GM23338 (cell line): ENCODE results near the gene SLC9C2.

Experiments used
- EZH2 ChIP-seq: fragments of 200-600 bp; sonication (generic); IDR thresholded peaks from one replicate; pipeline ENCODE4 v1.8.0; 2017; ENCODE audit warnings: antibody characterized with exemption, mild to moderate bottlenecking, low read depth; ENCODE audit not compliant: unreplicated experiment
- EZH2phosphoT487 ChIP-seq: fragments of 200-600 bp; sonication (generic); IDR thresholded peaks from one replicate; pipeline ENCODE4 v1.8.1; 2018; ENCODE audit warnings: antibody characterized with exemption; ENCODE audit not compliant: unreplicated experiment
- POLR2AphosphoS5 ChIP-seq: IDR thresholded peaks from 2 replicates; pipeline ENCODE4 v1.6.1; 2016; ENCODE audit warnings: antibody characterized with exemption, low read depth
- TF ChIP-seq, protein P1 (sequence below), 2 experiments: fragments of 200-600 bp in 1 of 2; sonication (generic) in 1 of 2; conservative IDR thresholded peaks; 2 replicates each; pipeline versions ENCODE4 v1.5.1 to v1.6.1; 2016 to 2017; ENCODE audit warnings: antibody characterized with exemption in 2 of 2, low read depth in 2 of 2, mild to moderate bottlenecking in 2 of 2, moderate library complexity in 1 of 2
- TF ChIP-seq, protein P2 (sequence below): fragments of 250-450 bp; sonication (Bioruptor Pico); IDR thresholded peaks from 2 replicates; pipeline ENCODE4 v1.5.0; 2020; ENCODE audit warnings: mild to moderate bottlenecking, moderate library complexity
- TF ChIP-seq, protein P3 (sequence below): IDR thresholded peaks from one replicate; pipeline ENCODE4 v1.6.1; 2018; ENCODE audit warnings: antibody characterized with exemption; ENCODE audit not compliant: unreplicated experiment

DNA sequence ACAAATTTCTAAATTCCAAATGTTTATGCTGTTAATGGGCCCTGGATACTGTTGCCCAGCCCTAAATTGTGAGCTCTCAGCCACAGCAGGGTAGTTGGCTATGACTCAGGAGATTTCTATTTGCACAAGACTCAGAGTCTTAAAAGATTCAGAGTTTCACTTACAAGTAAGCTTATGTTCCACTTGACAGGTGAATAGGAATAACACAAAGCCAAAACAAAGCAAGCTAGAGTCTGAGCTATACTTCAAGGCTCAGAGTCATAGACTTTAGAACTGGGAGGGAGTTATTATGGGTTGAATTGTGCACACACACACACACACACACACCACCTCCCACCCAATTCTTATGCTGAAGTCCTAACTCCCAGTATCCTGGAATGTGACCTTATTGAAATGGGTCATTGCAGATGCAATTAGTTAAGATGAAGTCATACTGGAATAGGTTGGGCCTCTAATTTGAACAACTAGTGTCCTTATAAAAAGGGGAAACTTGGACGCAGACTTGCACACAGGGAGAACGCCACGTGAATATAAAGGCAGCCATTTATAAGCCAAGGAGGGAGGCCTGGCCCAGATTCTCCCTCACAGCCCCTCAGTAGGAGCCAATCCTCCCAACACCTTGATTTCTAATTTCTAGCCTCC, 95.5 kb downstream of the SLC9C2 start:
- TF ChIP-seq, protein P1, sequence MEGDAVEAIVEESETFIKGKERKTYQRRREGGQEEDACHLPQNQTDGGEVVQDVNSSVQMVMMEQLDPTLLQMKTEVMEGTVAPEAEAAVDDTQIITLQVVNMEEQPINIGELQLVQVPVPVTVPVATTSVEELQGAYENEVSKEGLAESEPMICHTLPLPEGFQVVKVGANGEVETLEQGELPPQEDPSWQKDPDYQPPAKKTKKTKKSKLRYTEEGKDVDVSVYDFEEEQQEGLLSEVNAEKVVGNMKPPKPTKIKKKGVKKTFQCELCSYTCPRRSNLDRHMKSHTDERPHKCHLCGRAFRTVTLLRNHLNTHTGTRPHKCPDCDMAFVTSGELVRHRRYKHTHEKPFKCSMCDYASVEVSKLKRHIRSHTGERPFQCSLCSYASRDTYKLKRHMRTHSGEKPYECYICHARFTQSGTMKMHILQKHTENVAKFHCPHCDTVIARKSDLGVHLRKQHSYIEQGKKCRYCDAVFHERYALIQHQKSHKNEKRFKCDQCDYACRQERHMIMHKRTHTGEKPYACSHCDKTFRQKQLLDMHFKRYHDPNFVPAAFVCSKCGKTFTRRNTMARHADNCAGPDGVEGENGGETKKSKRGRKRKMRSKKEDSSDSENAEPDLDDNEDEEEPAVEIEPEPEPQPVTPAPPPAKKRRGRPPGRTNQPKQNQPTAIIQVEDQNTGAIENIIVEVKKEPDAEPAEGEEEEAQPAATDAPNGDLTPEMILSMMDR (conservative IDR thresholded peaks at IDR 0.05; ENCODE audit: low read depth in 2 of 2): no peak
- TF ChIP-seq POLR2AphosphoS5 (no peak), EZH2phosphoT487 (no peak), EZH2 (no peak)
- TF ChIP-seq, protein P2, sequence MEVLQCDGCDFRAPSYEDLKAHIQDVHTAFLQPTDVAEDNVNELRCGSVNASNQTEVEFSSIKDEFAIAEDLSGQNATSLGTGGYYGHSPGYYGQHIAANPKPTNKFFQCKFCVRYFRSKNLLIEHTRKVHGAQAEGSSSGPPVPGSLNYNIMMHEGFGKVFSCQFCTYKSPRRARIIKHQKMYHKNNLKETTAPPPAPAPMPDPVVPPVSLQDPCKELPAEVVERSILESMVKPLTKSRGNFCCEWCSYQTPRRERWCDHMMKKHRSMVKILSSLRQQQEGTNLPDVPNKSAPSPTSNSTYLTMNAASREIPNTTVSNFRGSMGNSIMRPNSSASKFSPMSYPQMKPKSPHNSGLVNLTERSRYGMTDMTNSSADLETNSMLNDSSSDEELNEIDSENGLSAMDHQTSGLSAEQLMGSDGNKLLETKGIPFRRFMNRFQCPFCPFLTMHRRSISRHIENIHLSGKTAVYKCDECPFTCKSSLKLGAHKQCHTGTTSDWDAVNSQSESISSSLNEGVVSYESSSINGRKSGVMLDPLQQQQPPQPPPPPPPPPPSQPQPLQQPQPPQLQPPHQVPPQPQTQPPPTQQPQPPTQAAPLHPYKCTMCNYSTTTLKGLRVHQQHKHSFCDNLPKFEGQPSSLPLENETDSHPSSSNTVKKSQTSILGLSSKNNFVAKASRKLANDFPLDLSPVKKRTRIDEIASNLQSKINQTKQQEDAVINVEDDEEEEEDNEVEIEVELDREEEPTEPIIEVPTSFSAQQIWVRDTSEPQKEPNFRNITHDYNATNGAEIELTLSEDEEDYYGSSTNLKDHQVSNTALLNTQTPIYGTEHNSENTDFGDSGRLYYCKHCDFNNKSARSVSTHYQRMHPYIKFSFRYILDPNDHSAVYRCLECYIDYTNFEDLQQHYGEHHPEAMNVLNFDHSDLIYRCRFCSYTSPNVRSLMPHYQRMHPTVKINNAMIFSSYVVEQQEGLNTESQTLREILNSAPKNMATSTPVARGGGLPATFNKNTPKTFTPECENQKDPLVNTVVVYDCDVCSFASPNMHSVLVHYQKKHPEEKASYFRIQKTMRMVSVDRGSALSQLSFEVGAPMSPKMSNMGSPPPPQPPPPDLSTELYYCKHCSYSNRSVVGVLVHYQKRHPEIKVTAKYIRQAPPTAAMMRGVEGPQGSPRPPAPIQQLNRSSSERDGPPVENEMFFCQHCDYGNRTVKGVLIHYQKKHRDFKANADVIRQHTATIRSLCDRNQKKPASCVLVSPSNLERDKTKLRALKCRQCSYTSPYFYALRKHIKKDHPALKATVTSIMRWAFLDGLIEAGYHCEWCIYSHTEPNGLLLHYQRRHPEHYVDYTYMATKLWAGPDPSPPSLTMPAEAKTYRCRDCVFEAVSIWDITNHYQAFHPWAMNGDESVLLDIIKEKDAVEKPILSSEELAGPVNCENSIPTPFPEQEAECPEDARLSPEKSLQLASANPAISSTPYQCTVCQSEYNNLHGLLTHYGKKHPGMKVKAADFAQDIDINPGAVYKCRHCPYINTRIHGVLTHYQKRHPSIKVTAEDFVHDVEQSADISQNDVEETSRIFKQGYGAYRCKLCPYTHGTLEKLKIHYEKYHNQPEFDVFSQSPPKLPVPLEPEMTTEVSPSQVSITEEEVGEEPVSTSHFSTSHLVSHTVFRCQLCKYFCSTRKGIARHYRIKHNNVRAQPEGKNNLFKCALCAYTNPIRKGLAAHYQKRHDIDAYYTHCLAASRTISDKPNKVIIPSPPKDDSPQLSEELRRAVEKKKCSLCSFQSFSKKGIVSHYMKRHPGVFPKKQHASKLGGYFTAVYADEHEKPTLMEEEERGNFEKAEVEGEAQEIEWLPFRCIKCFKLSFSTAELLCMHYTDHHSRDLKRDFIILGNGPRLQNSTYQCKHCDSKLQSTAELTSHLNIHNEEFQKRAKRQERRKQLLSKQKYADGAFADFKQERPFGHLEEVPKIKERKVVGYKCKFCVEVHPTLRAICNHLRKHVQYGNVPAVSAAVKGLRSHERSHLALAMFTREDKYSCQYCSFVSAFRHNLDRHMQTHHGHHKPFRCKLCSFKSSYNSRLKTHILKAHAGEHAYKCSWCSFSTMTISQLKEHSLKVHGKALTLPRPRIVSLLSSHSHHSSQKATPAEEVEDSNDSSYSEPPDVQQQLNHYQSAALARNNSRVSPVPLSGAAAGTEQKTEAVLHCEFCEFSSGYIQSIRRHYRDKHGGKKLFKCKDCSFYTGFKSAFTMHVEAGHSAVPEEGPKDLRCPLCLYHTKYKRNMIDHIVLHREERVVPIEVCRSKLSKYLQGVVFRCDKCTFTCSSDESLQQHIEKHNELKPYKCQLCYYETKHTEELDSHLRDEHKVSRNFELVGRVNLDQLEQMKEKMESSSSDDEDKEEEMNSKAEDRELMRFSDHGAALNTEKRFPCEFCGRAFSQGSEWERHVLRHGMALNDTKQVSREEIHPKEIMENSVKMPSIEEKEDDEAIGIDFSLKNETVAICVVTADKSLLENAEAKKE: no peak
- TF ChIP-seq, protein P3, sequence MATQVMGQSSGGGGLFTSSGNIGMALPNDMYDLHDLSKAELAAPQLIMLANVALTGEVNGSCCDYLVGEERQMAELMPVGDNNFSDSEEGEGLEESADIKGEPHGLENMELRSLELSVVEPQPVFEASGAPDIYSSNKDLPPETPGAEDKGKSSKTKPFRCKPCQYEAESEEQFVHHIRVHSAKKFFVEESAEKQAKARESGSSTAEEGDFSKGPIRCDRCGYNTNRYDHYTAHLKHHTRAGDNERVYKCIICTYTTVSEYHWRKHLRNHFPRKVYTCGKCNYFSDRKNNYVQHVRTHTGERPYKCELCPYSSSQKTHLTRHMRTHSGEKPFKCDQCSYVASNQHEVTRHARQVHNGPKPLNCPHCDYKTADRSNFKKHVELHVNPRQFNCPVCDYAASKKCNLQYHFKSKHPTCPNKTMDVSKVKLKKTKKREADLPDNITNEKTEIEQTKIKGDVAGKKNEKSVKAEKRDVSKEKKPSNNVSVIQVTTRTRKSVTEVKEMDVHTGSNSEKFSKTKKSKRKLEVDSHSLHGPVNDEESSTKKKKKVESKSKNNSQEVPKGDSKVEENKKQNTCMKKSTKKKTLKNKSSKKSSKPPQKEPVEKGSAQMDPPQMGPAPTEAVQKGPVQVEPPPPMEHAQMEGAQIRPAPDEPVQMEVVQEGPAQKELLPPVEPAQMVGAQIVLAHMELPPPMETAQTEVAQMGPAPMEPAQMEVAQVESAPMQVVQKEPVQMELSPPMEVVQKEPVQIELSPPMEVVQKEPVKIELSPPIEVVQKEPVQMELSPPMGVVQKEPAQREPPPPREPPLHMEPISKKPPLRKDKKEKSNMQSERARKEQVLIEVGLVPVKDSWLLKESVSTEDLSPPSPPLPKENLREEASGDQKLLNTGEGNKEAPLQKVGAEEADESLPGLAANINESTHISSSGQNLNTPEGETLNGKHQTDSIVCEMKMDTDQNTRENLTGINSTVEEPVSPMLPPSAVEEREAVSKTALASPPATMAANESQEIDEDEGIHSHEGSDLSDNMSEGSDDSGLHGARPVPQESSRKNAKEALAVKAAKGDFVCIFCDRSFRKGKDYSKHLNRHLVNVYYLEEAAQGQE: no peak
